ENCODE results near the gene FAIM2. TPM values are rescaled to one million over a fixed set of nuclear protein-coding genes. Genes with fewer than 3 reads are reported as not detected.

The FAIM2 gene
- total RNA-seq, 2 experiments from 2014 or later: 0.05 to 0.06 TPM

GRCh38 chr12:49933796-49934195, 30.1 kb upstream of the FAIM2 start:
- no peak for DNase-seq
- H3K4me3 Mint-ChIP-seq: no peak overlapping the region

GRCh38 chr12:49932533-49933130, 28.9 kb upstream of the FAIM2 start:
- no peaks in the 10 kb centered on the region for H3K4me1 Mint-ChIP-seq
- H3K27me3 Mint-ChIP-seq: peaks cover 25% of the 10 kb centered on the region
- CTCF ChIA-PET: interaction anchor here (1.5 to 6.4 kb wide), 2 partner anchors 13 to 191 kb away, joined by 4 to 31 read pairs; partner anchors contain the start of gene TMBIM6
- H3K9me3 Mint-ChIP-seq (ENCODE audit: low read depth): no peaks in the 10 kb centered on the region
- H3K27ac Mint-ChIP-seq: no peak overlapping the region
- ATAC-seq: no peak
- no peak for DNase-seq
- no peak overlapping the region for H3K4me3 Mint-ChIP-seq
- H3K36me3 Mint-ChIP-seq: no peaks in the 10 kb centered on the region

More at GRCh38 chr12:49933796-49934195, 30.1 kb upstream of the FAIM2 start:
- ATAC-seq: no peak
- peaks cover 25% of the 10 kb centered on the region for H3K27me3 Mint-ChIP-seq
- no peaks in the 10 kb centered on the region for H3K4me1 Mint-ChIP-seq
- H3K9me3 Mint-ChIP-seq (ENCODE audit: low read depth): no peaks in the 10 kb centered on the region
- CTCF ChIA-PET: interaction anchor here (0.8 to 6.4 kb wide), 2 partner anchors 12 to 33 kb away, joined by 5 to 31 read pairs; no protein-coding TSS in a partner anchor
- H3K27ac Mint-ChIP-seq: no peak overlapping the region
- no peaks in the 10 kb centered on the region for H3K36me3 Mint-ChIP-seq

- Mint-ChIP-seq H3K36me3 (no peaks in the 10 kb centered on the region), H3K4me3 (no peak overlapping the region), H3K4me1 (no peaks in the 10 kb centered on the region), H3K27ac (no peak overlapping the region), H3K9me3 (ENCODE audit: low read depth) (no peaks in the 10 kb centered on the region), H3K27me3 (peaks cover 23% of the 10 kb centered on the region)
- no peak for ATAC-seq
- CTCF ChIA-PET: interaction anchor here (1.5 to 6.4 kb wide), 2 partner anchors 14 to 191 kb away, joined by 4 to 31 read pairs; partner anchors contain the start of gene TMBIM6
- DNase-seq: no peak
Measured at GRCh38 chr12:49932023-49932422, 28.3 kb upstream of the FAIM2 start.

- CTCF ChIA-PET: interaction anchor here (1.6 to 6.4 kb wide), 2 partner anchors 15 to 62 kb away, joined by 3 to 31 read pairs; no protein-coding TSS in a partner anchor
- no peak for ATAC-seq
Measured at GRCh38 chr12:49930515-49931288, 27.0 kb upstream of the FAIM2 start.

GRCh38 chr12:49929581-49929980, 25.9 kb upstream of the FAIM2 start:
- Mint-ChIP-seq H3K36me3 (no peaks in the 10 kb centered on the region), H3K9me3 (ENCODE audit: low read depth) (no peaks in the 10 kb centered on the region), H3K27ac (no peak overlapping the region), H3K27me3 (peaks cover 11% of the 10 kb centered on the region), H3K4me1 (no peaks in the 10 kb centered on the region), H3K4me3 (no peak overlapping the region)
- ATAC-seq: no peak
- DNase-seq: no peak
- CTCF ChIA-PET: interaction anchor here (1.0 to 6.4 kb wide), 3 partner anchors 16 to 189 kb away, joined by 3 to 31 read pairs (median 3); partner anchors contain the start of gene TMBIM6

More at GRCh38 chr12:49930515-49931288, 27.0 kb upstream of the FAIM2 start:
- no peaks in the 10 kb centered on the region for H3K4me1 Mint-ChIP-seq
- H3K4me3 Mint-ChIP-seq: no peak overlapping the region
- peaks cover 20% of the 10 kb centered on the region for H3K27me3 Mint-ChIP-seq
- H3K9me3 Mint-ChIP-seq (ENCODE audit: low read depth): no peaks in the 10 kb centered on the region
- no peak for DNase-seq
- no peak overlapping the region for H3K27ac Mint-ChIP-seq
- no peaks in the 10 kb centered on the region for H3K36me3 Mint-ChIP-seq

GRCh38 chr12:49928471-49928870, 24.8 kb upstream of the FAIM2 start:
- Mint-ChIP-seq H3K9me3 (ENCODE audit: low read depth) (no peaks in the 10 kb centered on the region), H3K27me3 (peaks cover 9% of the 10 kb centered on the region), H3K4me1 (no peaks in the 10 kb centered on the region), H3K27ac (no peak overlapping the region), H3K4me3 (no peak overlapping the region), H3K36me3 (no peaks in the 10 kb centered on the region)
- CTCF ChIA-PET: interaction anchor here (0.5 to 1.9 kb wide), 4 partner anchors 17 to 284 kb away, joined by 3 to 8 read pairs (median 4); no protein-coding TSS in a partner anchor
- DNase-seq (no peak), ATAC-seq (no peak)

- H3K27me3 Mint-ChIP-seq: peaks cover 7% of the 10 kb centered on the region
- H3K27ac Mint-ChIP-seq: no peak overlapping the region
- H3K36me3 Mint-ChIP-seq: no peaks in the 10 kb centered on the region
- no peak overlapping the region for H3K4me3 Mint-ChIP-seq
- DNase-seq (no peak), ATAC-seq (no peak)
- CTCF ChIA-PET: no interaction called here
- no peaks in the 10 kb centered on the region for H3K9me3 Mint-ChIP-seq (ENCODE audit: low read depth)
- no peaks in the 10 kb centered on the region for H3K4me1 Mint-ChIP-seq
Measured at GRCh38 chr12:49925433-49926204, 21.9 kb upstream of the FAIM2 start.

GRCh38 chr12:49924628-49925246, 21.0 kb upstream of the FAIM2 start:
- Mint-ChIP-seq H3K27ac (no peak overlapping the region), H3K9me3 (ENCODE audit: low read depth) (no peaks in the 10 kb centered on the region), H3K4me1 (no peaks in the 10 kb centered on the region), H3K27me3 (peaks cover 11% of the 10 kb centered on the region), H3K36me3 (no peaks in the 10 kb centered on the region), H3K4me3 (no peak overlapping the region)
- CTCF ChIA-PET: no interaction called here
- DNase-seq: no peak
- ATAC-seq: no peak

GRCh38 chr12:49923880-49924556, 20.3 kb upstream of the FAIM2 start:
- ATAC-seq (no peak), DNase-seq (no peak)
- Mint-ChIP-seq H3K4me1 (no peaks in the 10 kb centered on the region), H3K27ac (no peak overlapping the region), H3K36me3 (no peaks in the 10 kb centered on the region), H3K9me3 (ENCODE audit: low read depth) (no peaks in the 10 kb centered on the region), H3K27me3 (peaks cover 13% of the 10 kb centered on the region), H3K4me3 (no peak overlapping the region)
- CTCF ChIA-PET: no interaction called here

GRCh38 chr12:49923035-49923644, 19.4 kb upstream of the FAIM2 start:
- Mint-ChIP-seq H3K36me3 (no peaks in the 10 kb centered on the region), H3K9me3 (ENCODE audit: low read depth) (no peaks in the 10 kb centered on the region), H3K27ac (no peak overlapping the region), H3K27me3 (peaks cover 13% of the 10 kb centered on the region), H3K4me3 (no peak overlapping the region), H3K4me1 (no peaks in the 10 kb centered on the region)
- CTCF ChIA-PET: no interaction called here
- no peak for DNase-seq
- no peak for ATAC-seq

- CTCF ChIA-PET: no interaction called here
- Mint-ChIP-seq H3K9me3 (ENCODE audit: low read depth) (no peaks in the 10 kb centered on the region), H3K27ac (no peak overlapping the region), H3K4me1 (no peaks in the 10 kb centered on the region), H3K4me3 (no peak overlapping the region), H3K36me3 (no peaks in the 10 kb centered on the region), H3K27me3 (peaks cover 13% of the 10 kb centered on the region)
- DNase-seq: no peak
- no peak for ATAC-seq
Measured at GRCh38 chr12:49922349-49923034, 18.8 kb upstream of the FAIM2 start.

GRCh38 chr12:49921936-49922335, 18.2 kb upstream of the FAIM2 start:
- no peak overlapping the region for H3K4me3 Mint-ChIP-seq
- H3K27me3 Mint-ChIP-seq: peaks cover 13% of the 10 kb centered on the region
- H3K36me3 Mint-ChIP-seq: no peaks in the 10 kb centered on the region
- CTCF ChIA-PET: no interaction called here
- DNase-seq (no peak), ATAC-seq (no peak)
- no peak overlapping the region for H3K27ac Mint-ChIP-seq
- H3K9me3 Mint-ChIP-seq (ENCODE audit: low read depth): no peaks in the 10 kb centered on the region
- H3K4me1 Mint-ChIP-seq: no peaks in the 10 kb centered on the region
